ENCODE results near the gene PEX16. TPM values are rescaled to one million over a fixed set of nuclear protein-coding genes. Genes with fewer than 3 reads are reported as not detected.
"Not testable (repeated sequence)": the region's sequence is repeated elsewhere in the genome, so short reads cannot be mapped to it uniquely, and the experiment has no call there.

Gene PEX16
- total and polyA plus RNA-seq, 2 experiments from 2014 or later, result 28.0 to 32.8 TPM

DNA sequence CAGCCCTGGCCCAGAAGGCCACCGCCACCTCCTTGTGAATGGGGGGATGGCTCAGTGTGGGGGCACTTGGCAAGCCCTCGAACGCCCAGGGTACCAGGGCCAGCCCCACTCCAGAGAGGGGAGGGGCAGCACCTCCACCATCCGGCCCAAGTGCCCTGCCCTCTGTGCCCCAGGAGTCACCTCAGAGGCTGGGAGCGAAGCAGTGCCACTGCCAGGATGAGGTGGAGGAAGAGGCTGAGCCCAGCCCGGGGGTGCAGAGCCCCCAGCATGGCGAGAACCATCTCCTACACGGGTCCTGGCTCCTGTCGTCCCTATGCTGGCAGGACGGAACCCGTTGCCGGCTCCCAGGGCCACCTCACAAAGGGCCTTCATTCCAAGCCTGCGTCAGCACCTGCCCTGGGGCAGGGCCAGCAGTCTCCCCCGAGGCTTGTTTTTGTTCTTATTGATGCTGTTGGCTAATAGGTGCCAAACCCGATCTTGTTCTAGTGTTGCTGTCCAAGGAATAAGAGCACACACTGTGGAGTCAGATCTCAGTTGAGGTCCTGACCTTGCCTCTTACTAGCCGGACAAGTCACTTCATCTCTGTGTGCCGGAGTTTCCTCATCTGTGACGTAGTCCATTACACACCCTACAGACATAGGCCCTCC, 10.6 kb downstream of the PEX16 start, which contains the start of gene FREY1:
FREY1 (minus strand) TSS at position 307 of the 647 bp plus-strand sequence; CDS start at position 281, 26 bp downstream.
- H3K9me3 ChIP-seq (ENCODE audit: low read depth), result no peaks in the 10 kb centered on the region
- WGBS (ENCODE audit: low lambda C conversion rate, missing lambda C conversion rate), result 87% methylated on average over 18 of the region's 18 CpGs
- no peaks in the 10 kb centered on the region for H3K79me2 ChIP-seq
- H3K4me1 ChIP-seq (ENCODE audit: insufficient read depth), result no peaks in the 10 kb centered on the region
- no peak within 1 kb of the TSS for H3K4me3 ChIP-seq
- H4K20me1 ChIP-seq (ENCODE audit: insufficient read depth, poor library complexity, severe bottlenecking), result no peaks in the 10 kb centered on the region
- TF ChIP-seq EZH2 (IDR thresholded peaks at IDR 0.05; ENCODE audit: borderline replicate concordance) (no peak), EZH2phosphoT487 (IDR thresholded peaks at IDR 0.05; ENCODE audit: low read depth, severe bottlenecking, unreplicated experiment) (no peak)
- TF ChIP-seq, protein P1, sequence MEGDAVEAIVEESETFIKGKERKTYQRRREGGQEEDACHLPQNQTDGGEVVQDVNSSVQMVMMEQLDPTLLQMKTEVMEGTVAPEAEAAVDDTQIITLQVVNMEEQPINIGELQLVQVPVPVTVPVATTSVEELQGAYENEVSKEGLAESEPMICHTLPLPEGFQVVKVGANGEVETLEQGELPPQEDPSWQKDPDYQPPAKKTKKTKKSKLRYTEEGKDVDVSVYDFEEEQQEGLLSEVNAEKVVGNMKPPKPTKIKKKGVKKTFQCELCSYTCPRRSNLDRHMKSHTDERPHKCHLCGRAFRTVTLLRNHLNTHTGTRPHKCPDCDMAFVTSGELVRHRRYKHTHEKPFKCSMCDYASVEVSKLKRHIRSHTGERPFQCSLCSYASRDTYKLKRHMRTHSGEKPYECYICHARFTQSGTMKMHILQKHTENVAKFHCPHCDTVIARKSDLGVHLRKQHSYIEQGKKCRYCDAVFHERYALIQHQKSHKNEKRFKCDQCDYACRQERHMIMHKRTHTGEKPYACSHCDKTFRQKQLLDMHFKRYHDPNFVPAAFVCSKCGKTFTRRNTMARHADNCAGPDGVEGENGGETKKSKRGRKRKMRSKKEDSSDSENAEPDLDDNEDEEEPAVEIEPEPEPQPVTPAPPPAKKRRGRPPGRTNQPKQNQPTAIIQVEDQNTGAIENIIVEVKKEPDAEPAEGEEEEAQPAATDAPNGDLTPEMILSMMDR (IDR thresholded peaks at IDR 0.05; ENCODE audit: poor library complexity), result no peak
- no peaks in the 10 kb centered on the region for H3K27me3 ChIP-seq
- no peak for DNase-seq (ENCODE audit: low spot score)
- H2AFZ ChIP-seq, result no peak within 1 kb of the TSS
- H3K36me3 ChIP-seq (replicated peaks; ENCODE audit: insufficient read depth, low read depth), result no peaks in the 10 kb centered on the region
- no peak within 1 kb of the TSS for H3K4me2 ChIP-seq
- H3K27ac ChIP-seq, result no peak within 1 kb of the TSS
- no peaks in the 10 kb centered on the region for H3K9me2 ChIP-seq (replicated peaks; ENCODE audit: insufficient read depth)

DNA sequence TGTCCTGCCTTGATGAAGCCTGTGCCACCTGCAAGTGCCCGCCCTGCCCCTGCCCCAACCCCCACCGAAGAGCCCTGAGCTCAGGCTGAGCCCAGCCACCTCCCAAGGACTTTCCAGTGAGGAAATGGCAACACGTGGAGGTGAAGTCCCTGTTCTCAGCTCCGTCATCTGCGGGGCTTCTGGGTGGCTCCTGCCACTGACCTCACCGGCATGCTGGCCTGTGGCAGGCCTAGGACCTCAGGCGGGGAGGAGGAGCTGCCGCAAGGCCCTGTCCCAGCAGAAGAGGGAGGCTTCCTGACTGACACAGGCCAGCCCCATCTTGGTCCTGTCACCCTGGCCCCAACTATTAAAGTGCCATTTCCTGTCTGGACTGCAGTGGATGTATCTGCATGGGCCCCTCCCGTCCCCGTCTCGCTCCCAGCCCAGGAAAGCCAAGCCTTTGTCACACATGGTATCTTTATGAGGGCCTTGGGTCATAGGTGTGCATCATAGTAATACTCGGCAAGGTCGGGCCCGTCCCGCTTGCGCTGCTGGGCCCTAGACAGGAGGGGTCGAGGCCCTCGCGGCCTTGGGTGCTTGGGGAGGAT, 11.5 kb downstream of the PEX16 start:
- Histone ChIP-seq H3K9me3 (ENCODE audit: low read depth) (no peaks in the 10 kb centered on the region), H3K4me1 (ENCODE audit: insufficient read depth) (no peaks in the 10 kb centered on the region), H3K79me2 (no peaks in the 10 kb centered on the region), H3K4me3 (no peak overlapping the region), H3K4me2 (no peak overlapping the region), H3K27me3 (no peaks in the 10 kb centered on the region), H3K36me3 (replicated peaks; ENCODE audit: insufficient read depth, low read depth) (no peaks in the 10 kb centered on the region), H3K27ac (no peak overlapping the region), H4K20me1 (ENCODE audit: insufficient read depth, poor library complexity, severe bottlenecking) (no peaks in the 10 kb centered on the region), H3K9me2 (replicated peaks; ENCODE audit: insufficient read depth) (no peaks in the 10 kb centered on the region), H2AFZ (no peak overlapping the region)
- no peak for DNase-seq (ENCODE audit: low spot score)
- 86% methylated on average over 19 of the region's 19 CpGs for WGBS (ENCODE audit: low lambda C conversion rate, missing lambda C conversion rate)
- TF ChIP-seq, protein P1 (IDR thresholded peaks at IDR 0.05; ENCODE audit: poor library complexity), result no peak
- TF ChIP-seq EZH2 (IDR thresholded peaks at IDR 0.05; ENCODE audit: borderline replicate concordance) (no peak), EZH2phosphoT487 (IDR thresholded peaks at IDR 0.05; ENCODE audit: low read depth, severe bottlenecking, unreplicated experiment) (no peak)

DNA sequence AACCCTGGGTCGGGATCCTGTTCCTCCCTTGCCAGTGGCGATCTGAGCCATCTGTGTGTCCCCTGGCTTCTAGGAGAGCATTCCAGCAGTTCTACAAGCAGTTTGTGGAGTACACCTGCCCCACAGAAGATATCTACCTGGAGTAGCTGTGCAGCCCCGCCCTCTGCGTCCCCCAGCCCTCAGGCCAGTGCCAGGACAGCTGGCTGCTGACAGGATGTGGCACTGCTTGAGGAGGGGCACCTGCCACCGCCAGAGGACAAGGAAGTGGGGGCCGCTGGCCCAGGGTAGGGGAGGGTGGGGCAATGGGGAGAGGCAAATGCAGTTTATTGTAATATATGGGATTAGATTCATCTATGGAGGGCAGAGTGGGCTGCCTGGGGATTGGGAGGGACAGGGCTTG, 12.1 kb downstream of the PEX16 start:
- H3K9me2 ChIP-seq (replicated peaks; ENCODE audit: insufficient read depth); H3K36me3 ChIP-seq (replicated peaks; ENCODE audit: insufficient read depth, low read depth); H3K4me1 ChIP-seq (ENCODE audit: insufficient read depth); H3K9me3 ChIP-seq (ENCODE audit: low read depth); H3K79me2 ChIP-seq; H3K27ac ChIP-seq; H3K27me3 ChIP-seq; H4K20me1 ChIP-seq (ENCODE audit: insufficient read depth, poor library complexity, severe bottlenecking); DNase-seq (ENCODE audit: low spot score); H3K4me2 ChIP-seq; H3K4me3 ChIP-seq; H2AFZ ChIP-seq: not testable (repeated sequence)
- whole genome bisulfite sequencing (ENCODE audit: low lambda C conversion rate, missing lambda C conversion rate), result 91% methylated on average over 6 of the region's 6 CpGs

DNA sequence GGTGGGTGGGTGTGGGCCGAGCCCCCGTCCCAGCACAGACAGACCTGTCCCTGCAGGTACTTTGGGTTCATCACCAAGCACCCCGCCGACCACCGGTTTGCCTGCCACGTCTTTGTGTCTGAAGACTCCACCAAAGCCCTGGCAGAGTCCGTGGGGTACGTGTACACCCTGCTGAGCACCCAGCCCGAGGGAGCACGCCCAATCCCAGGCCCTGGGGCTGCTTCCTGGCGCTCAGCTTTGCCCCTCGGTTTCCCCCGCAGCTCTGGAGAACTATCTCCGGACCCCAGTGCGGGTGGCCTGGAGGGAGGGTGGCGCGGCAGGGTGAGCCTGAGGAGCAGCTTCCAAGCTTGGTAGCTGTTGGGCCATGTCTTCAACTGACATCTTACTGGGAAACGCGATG, 12.6 kb downstream of the PEX16 start:
- Histone ChIP-seq H3K79me2 (no peaks in the 10 kb centered on the region), H3K27ac (no peak overlapping the region), H4K20me1 (ENCODE audit: insufficient read depth, poor library complexity, severe bottlenecking) (no peaks in the 10 kb centered on the region), H3K4me1 (ENCODE audit: insufficient read depth) (no peaks in the 10 kb centered on the region), H3K9me2 (replicated peaks; ENCODE audit: insufficient read depth) (no peaks in the 10 kb centered on the region), H2AFZ (no peak overlapping the region), H3K4me2 (no peak overlapping the region), H3K9me3 (ENCODE audit: low read depth) (no peaks in the 10 kb centered on the region), H3K36me3 (replicated peaks; ENCODE audit: insufficient read depth, low read depth) (no peaks in the 10 kb centered on the region), H3K27me3 (no peaks in the 10 kb centered on the region), H3K4me3 (no peak overlapping the region)
- no peak for DNase-seq (ENCODE audit: low spot score)
- TF ChIP-seq, protein P1 (IDR thresholded peaks at IDR 0.05; ENCODE audit: poor library complexity), result no peak
- no peak for TF ChIP-seq EZH2 (IDR thresholded peaks at IDR 0.05; ENCODE audit: borderline replicate concordance)
- no peak for TF ChIP-seq EZH2phosphoT487 (IDR thresholded peaks at IDR 0.05; ENCODE audit: low read depth, severe bottlenecking, unreplicated experiment)
- WGBS (ENCODE audit: low lambda C conversion rate, missing lambda C conversion rate), result 94% methylated on average over 16 of the region's 19 CpGs
